HG03097 (cell line): Measurements from ENCODE around the gene ATP2B2.

Source experiments
- ATAC-seq: cut with Tn5 transposase; IDR thresholded peaks from one replicate; pipeline ENCODE4 v1.9.1; 2021; ENCODE audit not compliant: unreplicated experiment, low FRiP score

Gene ATP2B2

GRCh38 chr3:10373686-10374261 is 131.6 kb downstream of the ATP2B2 start:
- ATAC-seq: no peak

- ATAC-seq: no peak
These were observed 133.6 kb downstream of the ATP2B2 start for GRCh38 chr3:10371789-10372188.

- no peak for ATAC-seq
These were observed 134.2 kb downstream of the ATP2B2 start for GRCh38 chr3:10371167-10371566.

- ATAC-seq: no peak
These were observed 135.0 kb downstream of the ATP2B2 start for GRCh38 chr3:10370429-10370828.

- no peak for ATAC-seq
These were observed 136.9 kb downstream of the ATP2B2 start for GRCh38 chr3:10368512-10368911.

GRCh38 chr3:10367506-10367905 is 137.9 kb downstream of the ATP2B2 start:
- ATAC-seq: no peak

- no peak for ATAC-seq
These were observed 138.7 kb downstream of the ATP2B2 start for GRCh38 chr3:10366651-10367101.

GRCh38 chr3:10365791-10366190 is 139.6 kb downstream of the ATP2B2 start:
- no peak for ATAC-seq

- no peak for ATAC-seq
These were observed 140.1 kb downstream of the ATP2B2 start for GRCh38 chr3:10365316-10365715.

- ATAC-seq: no peak
These were observed 140.6 kb downstream of the ATP2B2 start for GRCh38 chr3:10364806-10365205.

GRCh38 chr3:10363935-10364334 is 141.5 kb downstream of the ATP2B2 start:
- ATAC-seq: no peak

- ATAC-seq: no peak
These were observed 144.0 kb downstream of the ATP2B2 start for GRCh38 chr3:10361375-10361774.

- no peak for ATAC-seq
These were observed 144.9 kb downstream of the ATP2B2 start for GRCh38 chr3:10360478-10360877.

- no peak for ATAC-seq
These were observed 145.6 kb downstream of the ATP2B2 start for GRCh38 chr3:10359761-10360161.

- ATAC-seq: no peak
These were observed 146.9 kb downstream of the ATP2B2 start for GRCh38 chr3:10358309-10358980.

GRCh38 chr3:10357592-10358308 is 147.6 kb downstream of the ATP2B2 start:
- ATAC-seq: no peak

- ATAC-seq: no peak
These were observed 148.3 kb downstream of the ATP2B2 start for GRCh38 chr3:10357095-10357494.

- ATAC-seq: no peak
These were observed 148.9 kb downstream of the ATP2B2 start for GRCh38 chr3:10356461-10356981.

- no peak for ATAC-seq
These were observed 150.9 kb downstream of the ATP2B2 start for GRCh38 chr3:10354361-10355015.

- no peak for ATAC-seq
These were observed 151.6 kb downstream of the ATP2B2 start for GRCh38 chr3:10353661-10354360.
